ENCODE data around the gene PFKM. TPM values are rescaled to one million over a fixed set of nuclear protein-coding genes. Genes with fewer than 3 reads are reported as not detected.
"Not testable (repeated sequence)": the region's sequence is repeated elsewhere in the genome, so short reads cannot be mapped to it uniquely, and the experiment has no call there.

Gene PFKM
- total RNA-seq, 1 donor from 2014 or later = 80.3 TPM

- Histone ChIP-seq H3K4me3 (ENCODE audit: insufficient read depth, low read depth, low read length) (no peak overlapping the region), H4K20me1 (ENCODE audit: insufficient read depth, low read length) (no peaks in the 10 kb centered on the region), H3K27me3 (ENCODE audit: insufficient read depth, low read length) (no peaks in the 10 kb centered on the region), H3K4me2 (ENCODE audit: low read length) (no peak overlapping the region), H3K36me3 (ENCODE audit: insufficient read depth, low read length) (peaks cover 51% of the 10 kb centered on the region), H3K9ac (ENCODE audit: low read length) (no peak overlapping the region), H3K4me1 (ENCODE audit: insufficient read depth, low read length) (no peaks in the 10 kb centered on the region), H3K27ac (ENCODE audit: low read depth, low read length) (no peak overlapping the region), H3K9me3 (ENCODE audit: insufficient read depth, low read depth, low read length) (no peaks in the 10 kb centered on the region), H3K79me2 (ENCODE audit: insufficient read depth, low read length) (no peaks in the 10 kb centered on the region), H2AFZ (ENCODE audit: low read depth, low read length) (no peak overlapping the region)
- DNase-seq (ENCODE audit: low read depth) (no peak), FAIRE-seq (no peak)
- H3K4me1 Mint-ChIP-seq (ENCODE audit: low read depth, unreplicated experiment) = no peaks in the 10 kb centered on the region
- H3K27me3 Mint-ChIP-seq (ENCODE audit: low read depth, unreplicated experiment) = no peaks in the 10 kb centered on the region
- TF ChIP-seq EZH2 (IDR thresholded peaks at IDR 0.05; ENCODE audit: insufficient read depth, low read length) = no peak
- no peak for TF ChIP-seq CTCF (IDR thresholded peaks at IDR 0.05; ENCODE audit: insufficient read depth, low read depth, low read length)
- no peak overlapping the region for H3K4me3 Mint-ChIP-seq (ENCODE audit: unreplicated experiment)
- H3K9me3 Mint-ChIP-seq (ENCODE audit: unreplicated experiment) = no peaks in the 10 kb centered on the region
- no peak overlapping the region for H3K27ac Mint-ChIP-seq (ENCODE audit: unreplicated experiment)
- H3K36me3 Mint-ChIP-seq (ENCODE audit: low read depth, unreplicated experiment) = peaks cover 14% of the 10 kb centered on the region
Measured at GRCh38 chr12:48145981-48146380, 26.8 kb downstream of the PFKM start.

DNA sequence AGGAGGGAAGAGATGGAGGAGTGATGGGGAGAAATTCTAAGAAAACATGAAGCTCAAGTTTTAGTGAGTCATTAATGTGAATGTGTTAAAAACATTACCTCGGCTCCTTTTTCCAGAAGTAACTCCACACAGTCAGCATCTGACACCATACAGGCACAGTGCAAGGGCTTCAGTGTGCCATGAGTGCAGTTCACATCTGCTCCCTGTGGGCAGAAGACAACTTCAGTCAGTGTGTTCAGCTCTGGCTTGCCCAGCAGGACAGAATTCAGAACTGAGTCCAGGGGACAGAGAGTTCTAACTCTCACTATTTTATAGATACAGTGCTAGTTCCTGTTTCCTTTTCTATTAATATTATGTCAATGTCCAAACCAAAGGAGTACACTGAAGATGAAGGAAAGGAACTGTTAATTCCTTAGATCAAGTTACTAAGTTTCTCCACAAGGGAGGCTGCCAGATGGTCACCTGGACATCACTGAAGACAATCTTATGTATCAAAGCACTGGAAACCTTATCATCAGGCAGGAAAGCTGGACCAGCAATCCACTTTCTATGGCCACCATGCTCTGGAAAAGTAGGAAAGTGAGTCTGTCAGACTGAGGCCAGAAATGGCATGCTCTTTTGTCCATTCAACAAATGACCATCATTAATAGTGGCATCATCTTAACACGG, 32.1 kb downstream of the PFKM start:
- Histone ChIP-seq H3K27me3 (ENCODE audit: insufficient read depth, low read length) (no peaks in the 10 kb centered on the region), H3K4me2 (ENCODE audit: low read length) (no peak overlapping the region), H3K27ac (ENCODE audit: low read depth, low read length) (no peak overlapping the region), H3K9me3 (ENCODE audit: insufficient read depth, low read depth, low read length) (no peaks in the 10 kb centered on the region), H3K36me3 (ENCODE audit: insufficient read depth, low read length) (peaks cover 33% of the 10 kb centered on the region), H3K4me3 (ENCODE audit: insufficient read depth, low read depth, low read length) (no peak overlapping the region), H3K4me1 (ENCODE audit: insufficient read depth, low read length) (no peaks in the 10 kb centered on the region), H2AFZ (ENCODE audit: low read depth, low read length) (no peak overlapping the region), H3K9ac (ENCODE audit: low read length) (no peak overlapping the region), H4K20me1 (ENCODE audit: insufficient read depth, low read length) (no peaks in the 10 kb centered on the region), H3K79me2 (ENCODE audit: insufficient read depth, low read length) (peaks cover 9% of the 10 kb centered on the region)
- Mint-ChIP-seq H3K4me1 (ENCODE audit: low read depth, unreplicated experiment) (peaks cover 13% of the 10 kb centered on the region), H3K4me3 (ENCODE audit: unreplicated experiment) (no peak overlapping the region), H3K27ac (ENCODE audit: unreplicated experiment) (no peak overlapping the region), H3K36me3 (ENCODE audit: low read depth, unreplicated experiment) (peaks cover 2% of the 10 kb centered on the region), H3K27me3 (ENCODE audit: low read depth, unreplicated experiment) (no peaks in the 10 kb centered on the region), H3K9me3 (ENCODE audit: unreplicated experiment) (no peaks in the 10 kb centered on the region)
- TF ChIP-seq EZH2 (IDR thresholded peaks at IDR 0.05; ENCODE audit: insufficient read depth, low read length) = no peak
- no peak for TF ChIP-seq CTCF (IDR thresholded peaks at IDR 0.05; ENCODE audit: insufficient read depth, low read depth, low read length)
- DNase-seq (ENCODE audit: low read depth) = no peak
- FAIRE-seq = no peak

- H3K27me3 ChIP-seq (ENCODE audit: insufficient read depth, low read length); H3K9ac ChIP-seq (ENCODE audit: low read length); H3K4me3 ChIP-seq (ENCODE audit: insufficient read depth, low read depth, low read length); FAIRE-seq; H3K27me3 Mint-ChIP-seq (ENCODE audit: low read depth, unreplicated experiment); H4K20me1 ChIP-seq (ENCODE audit: insufficient read depth, low read length); H3K9me3 Mint-ChIP-seq (ENCODE audit: unreplicated experiment); H3K27ac Mint-ChIP-seq (ENCODE audit: unreplicated experiment); DNase-seq (ENCODE audit: low read depth); H3K27ac ChIP-seq (ENCODE audit: low read depth, low read length); H3K4me2 ChIP-seq (ENCODE audit: low read length); H3K4me1 ChIP-seq (ENCODE audit: insufficient read depth, low read length); H3K9me3 ChIP-seq (ENCODE audit: insufficient read depth, low read depth, low read length); H3K36me3 ChIP-seq (ENCODE audit: insufficient read depth, low read length); H3K36me3 Mint-ChIP-seq (ENCODE audit: low read depth, unreplicated experiment); H2AFZ ChIP-seq (ENCODE audit: low read depth, low read length): not testable (repeated sequence)
- H3K79me2 ChIP-seq (ENCODE audit: insufficient read depth, low read length) = peaks cover 21% of the 10 kb centered on the region
- Mint-ChIP-seq H3K4me1 (ENCODE audit: low read depth, unreplicated experiment) (peaks cover 18% of the 10 kb centered on the region), H3K4me3 (ENCODE audit: unreplicated experiment) (peak overlapping the region; percentile 98)
Measured at GRCh38 chr12:48155786-48156185, 36.6 kb downstream of the PFKM start.

Data from astrocyte (in vitro differentiated cells and primary cell).